Tibial nerve (tissue), 3 donors: ENCODE measurements around the gene ATF4.

Experiments
- POLR2A ChIP-seq, 2 donors: fragments of 450-650 bp; IDR thresholded peaks; one replicate each; pipeline ENCODE4 v1.6.1; 2017; ENCODE audit warnings: antibody characterized with exemption in 2 of 2, mild to moderate bottlenecking in 2 of 2, moderate library complexity in 2 of 2
- TF ChIP-seq, protein P1 (sequence below), 5 experiments: fragments of 200-600 bp in 3 of 5; fragments of 450-650 bp in 2 of 5; sonication (generic) in 3 of 5; IDR thresholded peaks; one replicate each; pipeline ENCODE4 v1.5.1; 2016 to 2019; ENCODE audit warnings: antibody characterized with exemption in 5 of 5, mild to moderate bottlenecking in 3 of 5, moderate library complexity in 2 of 5

DNA sequence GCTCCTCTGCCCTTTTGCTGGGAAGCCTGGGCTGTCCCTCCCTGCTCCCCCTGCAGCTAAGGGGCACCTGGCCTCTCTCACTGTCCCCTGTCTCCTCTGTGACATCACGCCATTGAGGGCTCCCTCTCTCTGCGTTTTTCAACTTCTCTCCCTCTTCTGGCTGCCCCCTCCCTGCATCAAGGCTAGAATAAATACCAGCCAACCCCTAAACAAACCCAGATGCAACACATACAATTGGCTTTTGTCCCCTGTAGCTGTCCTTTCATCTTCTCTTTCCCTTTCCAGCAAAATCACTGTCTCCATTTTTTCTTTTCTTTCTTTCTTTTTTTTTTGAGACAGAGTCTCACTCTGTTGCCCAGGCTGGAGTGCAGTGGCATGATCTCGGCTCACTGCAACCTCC lies 21.6 kb upstream of the ATF4 start:
- TF ChIP-seq, protein P1, sequence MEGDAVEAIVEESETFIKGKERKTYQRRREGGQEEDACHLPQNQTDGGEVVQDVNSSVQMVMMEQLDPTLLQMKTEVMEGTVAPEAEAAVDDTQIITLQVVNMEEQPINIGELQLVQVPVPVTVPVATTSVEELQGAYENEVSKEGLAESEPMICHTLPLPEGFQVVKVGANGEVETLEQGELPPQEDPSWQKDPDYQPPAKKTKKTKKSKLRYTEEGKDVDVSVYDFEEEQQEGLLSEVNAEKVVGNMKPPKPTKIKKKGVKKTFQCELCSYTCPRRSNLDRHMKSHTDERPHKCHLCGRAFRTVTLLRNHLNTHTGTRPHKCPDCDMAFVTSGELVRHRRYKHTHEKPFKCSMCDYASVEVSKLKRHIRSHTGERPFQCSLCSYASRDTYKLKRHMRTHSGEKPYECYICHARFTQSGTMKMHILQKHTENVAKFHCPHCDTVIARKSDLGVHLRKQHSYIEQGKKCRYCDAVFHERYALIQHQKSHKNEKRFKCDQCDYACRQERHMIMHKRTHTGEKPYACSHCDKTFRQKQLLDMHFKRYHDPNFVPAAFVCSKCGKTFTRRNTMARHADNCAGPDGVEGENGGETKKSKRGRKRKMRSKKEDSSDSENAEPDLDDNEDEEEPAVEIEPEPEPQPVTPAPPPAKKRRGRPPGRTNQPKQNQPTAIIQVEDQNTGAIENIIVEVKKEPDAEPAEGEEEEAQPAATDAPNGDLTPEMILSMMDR (IDR thresholded peaks at IDR 0.05), result no peak
- no peak for TF ChIP-seq POLR2A (IDR thresholded peaks at IDR 0.05)
